AG04450 (cell line): ENCODE data around the gene TRPV2. TPM values are rescaled to one million over a fixed set of nuclear protein-coding genes. Genes with fewer than 3 reads are reported as not detected.

Experiments
- CTCF ChIA-PET: fragments of 300-600, 350-600 bp; formaldehyde crosslinking; extraction: SDS; loops from one replicate; lab custom pipeline; 2022; ENCODE audit warnings: antibody characterized with exemption, inconsistent platforms; lab: Charles Lee
- POLR2A ChIA-PET: fragments of 350-600 bp; formaldehyde crosslinking; extraction: SDS; loops from one replicate; lab custom pipeline; 2021; ENCODE audit warnings: antibody characterized with exemption, inconsistent platforms; lab: Yijun Ruan, JAX
- DNase-seq: peaks from one replicate; pipeline ENCODE4 v3.0.0-alpha.2; 2011; ENCODE audit warnings: low read depth, low spot score
- H3K27ac ChIP-seq: one replicate; pipeline ENCODE4 v1.5.1; 2012; ENCODE audit warnings: low read depth, low read length, control low read depth
- H3K27me3 ChIP-seq: one replicate; pipeline ENCODE4 v1.6.0; 2012; ENCODE audit warnings: low read length; ENCODE audit not compliant: control insufficient read depth, insufficient read depth
- H3K4me3 ChIP-seq: 2 replicates; pipeline ENCODE4 v1.5.1; 2011; ENCODE audit warnings: mild to moderate bottlenecking, low read depth, low read length, control low read depth
- H3K9me3 ChIP-seq: 2 replicates; pipeline ENCODE4 v1.5.1; 2012; ENCODE audit warnings: low read length; ENCODE audit not compliant: control insufficient read depth, insufficient read depth
- polyA plus RNA-seq: library from polyadenylated mRNA; depleted of rRNA; stranded (reverse); fragments of >200 nt; gene quantifications from 2 replicates; pipeline ENCODE4 v1.2.3, GENCODE V29; 2011
- TF ChIP-seq, protein P1 (sequence below): IDR thresholded peaks from 2 replicates; pipeline ENCODE4 v1.5.1; 2011; ENCODE audit warnings: low read depth, low read length, control low read depth, inconsistent platforms

Gene TRPV2
- polyA plus RNA-seq, 1 experiment, result 30.8 TPM

DNA sequence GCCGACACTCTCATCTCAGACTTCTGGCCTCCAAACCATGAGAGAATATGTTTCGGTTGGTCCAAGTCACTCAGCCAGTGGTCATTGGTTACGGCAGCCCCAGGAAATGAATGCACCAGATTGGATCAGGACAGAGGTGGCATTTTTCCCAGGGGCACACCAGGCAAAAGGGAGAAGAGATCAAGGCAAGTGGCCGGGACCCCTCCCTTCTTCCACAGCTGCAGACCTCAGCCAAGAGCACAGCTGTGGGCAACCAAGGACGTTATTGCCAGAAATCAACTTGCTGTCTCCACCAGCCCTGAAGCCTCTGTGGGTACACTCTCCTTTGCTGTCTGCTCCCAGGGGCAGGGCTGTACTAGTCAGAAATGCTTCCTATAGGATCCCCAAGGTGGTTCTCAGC is 55.9 kb downstream of the TRPV2 start:
- Histone ChIP-seq H3K27me3 (no peaks in the 10 kb centered on the region), H3K4me3 (no peak overlapping the region), H3K9me3 (no peaks in the 10 kb centered on the region; the same call in 1 of the 2 replicates), H3K27ac (no peak overlapping the region)
- ChIA-PET POLR2A (no interaction called here), CTCF (interaction anchor here (0.7 kb wide), 1 partner anchor 18 kb away, joined by 3 read pairs; no protein-coding TSS in a partner anchor)
- no peak for DNase-seq
- TF ChIP-seq, protein P1, sequence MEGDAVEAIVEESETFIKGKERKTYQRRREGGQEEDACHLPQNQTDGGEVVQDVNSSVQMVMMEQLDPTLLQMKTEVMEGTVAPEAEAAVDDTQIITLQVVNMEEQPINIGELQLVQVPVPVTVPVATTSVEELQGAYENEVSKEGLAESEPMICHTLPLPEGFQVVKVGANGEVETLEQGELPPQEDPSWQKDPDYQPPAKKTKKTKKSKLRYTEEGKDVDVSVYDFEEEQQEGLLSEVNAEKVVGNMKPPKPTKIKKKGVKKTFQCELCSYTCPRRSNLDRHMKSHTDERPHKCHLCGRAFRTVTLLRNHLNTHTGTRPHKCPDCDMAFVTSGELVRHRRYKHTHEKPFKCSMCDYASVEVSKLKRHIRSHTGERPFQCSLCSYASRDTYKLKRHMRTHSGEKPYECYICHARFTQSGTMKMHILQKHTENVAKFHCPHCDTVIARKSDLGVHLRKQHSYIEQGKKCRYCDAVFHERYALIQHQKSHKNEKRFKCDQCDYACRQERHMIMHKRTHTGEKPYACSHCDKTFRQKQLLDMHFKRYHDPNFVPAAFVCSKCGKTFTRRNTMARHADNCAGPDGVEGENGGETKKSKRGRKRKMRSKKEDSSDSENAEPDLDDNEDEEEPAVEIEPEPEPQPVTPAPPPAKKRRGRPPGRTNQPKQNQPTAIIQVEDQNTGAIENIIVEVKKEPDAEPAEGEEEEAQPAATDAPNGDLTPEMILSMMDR, result no peak

DNA sequence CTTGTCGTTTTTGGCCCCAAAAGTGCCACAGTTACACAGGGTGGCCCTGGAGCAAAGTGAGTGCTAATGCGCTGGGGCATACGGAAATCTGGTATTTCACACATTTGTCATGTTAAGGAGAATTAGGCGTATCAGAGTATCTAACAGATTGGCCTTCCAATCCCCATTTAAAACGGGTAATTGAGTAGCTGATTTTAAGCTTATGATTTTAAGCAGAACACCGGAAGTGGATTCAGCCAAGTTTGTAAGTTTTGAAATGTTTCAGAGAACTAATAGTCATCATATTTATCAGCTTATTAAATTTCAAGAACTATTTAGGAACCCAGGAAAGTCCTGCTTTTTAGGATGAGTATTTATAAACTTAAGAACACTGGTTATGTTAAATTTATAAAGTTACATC is 57.2 kb downstream of the TRPV2 start:
- H3K4me3 ChIP-seq, result no peak overlapping the region
- H3K27me3 ChIP-seq, result no peaks in the 10 kb centered on the region
- TF ChIP-seq, protein P1, result no peak
- CTCF ChIA-PET, result no interaction called here
- DNase-seq, result no peak
- no peaks in the 10 kb centered on the region; the same call in 1 of the 2 replicates for H3K9me3 ChIP-seq
- no peak overlapping the region for H3K27ac ChIP-seq
- POLR2A ChIA-PET, result interaction anchor here (0.6 kb wide), 1 partner anchor 59 kb away, joined by 8 read pairs; no protein-coding TSS in a partner anchor

DNA sequence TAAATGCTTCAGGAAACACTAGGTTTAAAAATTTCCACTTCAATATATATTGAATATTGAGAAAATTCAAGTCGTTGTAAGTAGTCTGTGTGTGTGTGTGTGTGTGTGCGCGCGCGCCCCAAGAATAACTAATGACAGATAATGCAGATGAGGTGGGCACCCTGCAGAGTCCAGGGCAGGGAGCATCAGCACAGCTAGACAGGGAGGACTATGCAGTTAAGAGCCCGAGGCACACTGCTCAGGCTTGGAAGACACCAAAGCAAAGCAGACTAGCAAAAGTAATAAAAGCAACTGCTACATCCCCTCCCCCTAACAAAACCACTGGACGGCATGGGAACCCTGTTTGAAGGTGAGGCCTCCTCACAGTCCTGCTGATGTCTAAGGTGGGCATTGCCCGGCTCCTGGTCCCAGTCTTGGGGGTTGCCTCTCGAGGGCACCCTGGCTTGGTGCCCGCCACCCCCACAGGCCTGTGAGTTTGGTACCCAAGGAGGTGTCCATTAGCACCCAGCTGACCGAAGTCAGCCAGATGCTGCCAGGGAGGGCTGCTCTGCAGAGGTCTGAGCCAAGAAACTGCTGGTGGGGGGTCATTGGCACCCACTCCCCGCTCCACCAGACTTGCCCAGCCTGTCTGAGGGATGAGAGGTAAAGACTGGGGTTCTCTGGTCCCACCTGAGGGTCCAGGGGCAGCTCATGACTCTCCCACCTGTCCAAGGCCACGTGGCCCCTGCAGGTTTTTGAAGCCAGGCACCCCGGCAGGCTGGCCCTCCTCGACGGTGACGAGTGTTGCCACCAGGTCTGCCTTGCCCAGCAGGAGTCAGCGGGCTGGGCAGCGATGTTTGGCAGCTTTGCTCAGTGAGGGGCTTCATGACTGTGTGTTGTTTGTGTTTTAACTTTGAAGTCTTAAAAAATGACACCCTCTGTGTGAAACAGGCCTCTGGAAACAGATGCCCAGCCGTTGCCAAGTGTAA is 58.0 kb downstream of the TRPV2 start:
- no peak overlapping the region for H3K4me3 ChIP-seq
- TF ChIP-seq, protein P1, result no peak
- DNase-seq, result no peak
- H3K27ac ChIP-seq, result no peak overlapping the region
- no peaks in the 10 kb centered on the region for H3K27me3 ChIP-seq
- ChIA-PET CTCF (no interaction called here), POLR2A (no interaction called here)
- H3K9me3 ChIP-seq, result no peaks in the 10 kb centered on the region; the same call in 1 of the 2 replicates

DNA sequence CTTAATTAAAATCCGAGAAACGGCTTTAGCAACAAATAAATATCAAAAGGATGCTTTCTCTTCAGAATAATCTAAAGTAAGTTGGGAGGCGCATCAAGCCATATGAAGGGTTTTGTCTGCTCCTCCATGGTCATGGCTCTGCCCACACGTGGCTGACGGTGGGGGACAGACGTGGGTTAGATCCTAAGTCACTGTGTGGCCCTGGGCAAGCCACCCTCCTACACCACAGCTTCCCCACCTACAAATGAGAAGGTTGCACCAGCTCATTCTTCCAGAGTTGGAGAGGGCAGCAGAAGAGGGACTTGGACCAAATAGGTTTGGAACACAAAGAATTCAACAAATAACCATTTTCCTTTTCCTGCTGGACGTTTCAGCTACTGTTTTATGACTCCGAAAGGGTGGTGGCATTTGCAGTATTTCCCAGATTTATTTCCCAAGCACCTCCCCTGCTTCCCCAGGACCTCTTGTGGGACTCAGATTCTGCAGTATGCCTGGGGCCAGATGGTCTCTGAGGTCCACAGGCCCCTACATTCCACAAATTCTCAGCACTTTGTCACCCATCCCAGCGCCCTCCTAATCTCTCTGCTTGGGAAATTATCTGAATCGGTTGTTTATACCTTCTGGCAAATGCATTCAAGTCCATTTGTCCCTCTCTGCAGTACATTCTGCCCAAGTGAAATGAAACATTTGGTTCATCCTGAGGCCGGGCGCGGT is 58.8 kb downstream of the TRPV2 start:
- Histone ChIP-seq H3K27ac (no peak overlapping the region), H3K27me3 (no peaks in the 10 kb centered on the region), H3K4me3 (no peak overlapping the region), H3K9me3 (no peaks in the 10 kb centered on the region; the same call in 1 of the 2 replicates)
- ChIA-PET POLR2A (no interaction called here), CTCF (no interaction called here)
- TF ChIP-seq, protein P1, result no peak
- no peak for DNase-seq
